Activated CD8-positive, alpha-beta memory T cell treated with anti-CD3 and anti-CD28 coated beads, Interleukin-2, amount 10 ng/mL, durations not matched to agents 7 days and 5 days (primary cell): Measurements from ENCODE around the gene FOXN3. TPM values are rescaled to one million over a fixed set of nuclear protein-coding genes. Genes with fewer than 3 reads are reported as not detected.
A peak's percentile ranks its signal among the peaks of the same experiment; 100 is the strongest.

ENCODE experiments used
- ATAC-seq: fragments of 150-1000 bp; cut with Tn5 transposase; one replicate; pipeline ENCODE4 v1.10.0; 2021; ENCODE audit warnings: moderate library complexity
- CTCF ChIA-PET: fragments of 350-600 bp; sonication (Branson Sonifier 250); formaldehyde crosslinking; loops from one replicate; lab custom pipeline; 2021; ENCODE audit warnings: antibody characterized with exemption; lab: Charles Lee
- DNase-seq: peaks from one replicate; pipeline ENCODE4 v3.0.0-alpha.2; 2020
- H3K27ac Mint-ChIP-seq: one replicate; pipeline ENCODE4 v1.8.0; 2021; ENCODE audit warnings: mild to moderate bottlenecking, mixed read lengths
- H3K27me3 Mint-ChIP-seq: one replicate; pipeline ENCODE4 v1.8.0; 2021; ENCODE audit warnings: mixed read lengths
- H3K36me3 Mint-ChIP-seq: one replicate; pipeline ENCODE4 v1.8.0; 2021; ENCODE audit warnings: mild to moderate bottlenecking, mixed read lengths
- H3K4me1 Mint-ChIP-seq: one replicate; pipeline ENCODE4 v1.8.0; 2021; ENCODE audit warnings: mixed read lengths
- H3K4me3 Mint-ChIP-seq: one replicate; pipeline ENCODE4 v1.8.0; 2021; ENCODE audit warnings: mild to moderate bottlenecking, moderate library complexity, mixed read lengths
- H3K9me3 Mint-ChIP-seq: one replicate; pipeline ENCODE4 v1.8.0; 2022; ENCODE audit warnings: low read depth, mixed read lengths
- total RNA-seq, 2 experiments: library from RNA; stranded (reverse); gene quantifications; one replicate each; pipeline ENCODE4 v1.2.3, GENCODE V29; 2021

FOXN3 gene
- total RNA-seq, 2 experiments from 2014 or later: 85.6 to 103 TPM

DNA sequence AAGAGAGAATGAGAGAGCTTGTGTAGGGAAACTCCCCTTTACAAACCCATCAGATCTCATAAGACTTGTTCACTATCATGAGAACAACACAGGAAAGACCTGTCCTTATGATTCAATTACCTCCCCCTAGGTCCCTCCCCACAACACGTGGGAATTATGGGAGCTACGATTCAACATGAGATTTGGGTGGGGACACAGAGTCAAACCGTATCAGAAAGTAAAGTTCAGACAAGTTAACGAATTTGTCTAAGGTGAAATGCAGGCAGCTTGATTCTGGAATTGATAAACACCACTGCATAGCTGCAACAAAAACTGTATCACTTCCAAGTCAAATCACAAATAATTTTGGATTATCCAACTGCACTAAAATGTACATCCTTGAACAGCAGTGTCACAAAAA lies 47.4 kb downstream of the FOXN3 start:
- Mint-ChIP-seq H3K4me3 (no peak overlapping the region), H3K4me1 (peaks cover 49% of the 10 kb centered on the region), H3K27ac (no peak overlapping the region), H3K9me3 (no peaks in the 10 kb centered on the region), H3K27me3 (no peaks in the 10 kb centered on the region), H3K36me3 (peaks cover 29% of the 10 kb centered on the region)
- no peak for DNase-seq
- CTCF ChIA-PET: no interaction called here
- ATAC-seq: no peak

DNA sequence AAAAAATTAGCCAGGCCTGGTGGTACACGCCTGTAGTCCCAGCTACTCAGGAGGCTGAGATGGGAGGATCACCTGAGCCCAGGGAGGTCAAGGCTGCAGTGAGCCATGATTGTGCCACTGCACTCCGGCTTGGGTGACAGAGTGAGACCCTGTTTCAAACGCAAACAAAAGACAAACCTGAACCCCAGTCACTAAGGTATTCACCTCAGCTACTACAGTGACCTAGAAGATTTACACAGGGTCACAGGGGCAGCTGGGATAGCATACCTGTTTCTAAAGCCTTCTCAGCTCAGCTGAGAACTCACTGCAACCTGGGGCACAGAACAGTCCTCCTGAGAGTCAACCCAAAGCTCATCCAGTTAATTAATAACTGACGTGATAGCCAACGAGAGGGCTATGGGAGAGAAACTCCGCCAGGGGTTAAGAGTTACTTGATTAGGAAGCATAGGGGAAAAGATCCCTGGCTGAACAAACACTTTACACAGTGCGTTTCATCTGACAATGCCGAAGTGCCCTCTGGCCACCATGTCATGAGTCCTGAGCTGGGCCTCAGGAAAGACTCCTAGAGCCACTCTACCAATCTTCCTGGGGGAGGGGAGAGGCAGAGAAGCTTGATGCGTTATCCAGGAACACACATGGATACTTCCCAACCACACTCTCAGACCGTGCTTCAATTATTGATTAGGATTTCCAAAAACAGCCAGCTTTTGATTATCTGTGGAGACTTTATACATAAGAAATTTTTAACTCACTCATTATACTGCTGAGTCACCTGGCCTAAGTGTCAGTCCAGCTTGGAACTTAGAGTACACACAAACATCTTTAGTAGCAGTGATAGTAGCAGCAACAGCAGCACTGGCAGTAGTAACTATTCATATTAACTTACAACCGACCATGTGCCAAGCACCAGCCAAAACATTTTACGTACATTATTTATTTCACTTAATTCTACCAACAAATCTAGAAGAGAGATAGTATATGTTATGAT lies 48.2 kb downstream of the FOXN3 start:
- peaks cover 26% of the 10 kb centered on the region for H3K36me3 Mint-ChIP-seq
- no peak overlapping the region for H3K4me3 Mint-ChIP-seq
- ATAC-seq (no peak), DNase-seq (no peak)
- peaks cover 53% of the 10 kb centered on the region for H3K4me1 Mint-ChIP-seq
- no peak overlapping the region for H3K27ac Mint-ChIP-seq
- no peaks in the 10 kb centered on the region for H3K27me3 Mint-ChIP-seq
- no peaks in the 10 kb centered on the region for H3K9me3 Mint-ChIP-seq
- CTCF ChIA-PET: no interaction called here

DNA sequence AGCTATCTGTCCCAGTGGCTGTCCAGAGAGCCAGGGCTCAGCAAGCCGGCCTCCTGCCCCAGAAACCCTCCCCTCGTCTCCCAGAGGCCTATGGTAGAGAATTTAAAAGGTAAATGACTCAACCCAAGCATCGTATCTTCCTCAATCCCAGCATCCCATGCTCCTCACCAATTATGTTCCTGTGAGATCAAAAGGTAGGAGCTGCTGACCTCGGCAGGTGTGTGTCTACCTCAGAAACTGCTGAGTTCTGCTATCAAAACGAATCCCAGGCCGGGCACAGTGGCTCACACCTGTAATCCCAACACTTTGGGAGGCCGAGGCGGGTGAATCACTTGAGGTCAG lies 49.3 kb downstream of the FOXN3 start:
- Mint-ChIP-seq H3K9me3 (peaks cover 2% of the 10 kb centered on the region), H3K27ac (no peak overlapping the region), H3K27me3 (no peaks in the 10 kb centered on the region), H3K4me3 (no peak overlapping the region), H3K4me1 (peaks cover 55% of the 10 kb centered on the region), H3K36me3 (peaks cover 26% of the 10 kb centered on the region)
- CTCF ChIA-PET: no interaction called here
- no peak for ATAC-seq
- DNase-seq: no peak

- Mint-ChIP-seq H3K4me3 (no peak overlapping the region), H3K4me1 (peaks cover 49% of the 10 kb centered on the region), H3K27me3 (no peaks in the 10 kb centered on the region), H3K27ac (peak overlapping the region; percentile 32), H3K36me3 (peaks cover 25% of the 10 kb centered on the region), H3K9me3 (peaks cover 2% of the 10 kb centered on the region)
- DNase-seq (no peak), ATAC-seq (no peak)
- CTCF ChIA-PET: no interaction called here
These were observed 49.9 kb downstream of the FOXN3 start for GRCh38 chr14:89366864-89367778.

DNA sequence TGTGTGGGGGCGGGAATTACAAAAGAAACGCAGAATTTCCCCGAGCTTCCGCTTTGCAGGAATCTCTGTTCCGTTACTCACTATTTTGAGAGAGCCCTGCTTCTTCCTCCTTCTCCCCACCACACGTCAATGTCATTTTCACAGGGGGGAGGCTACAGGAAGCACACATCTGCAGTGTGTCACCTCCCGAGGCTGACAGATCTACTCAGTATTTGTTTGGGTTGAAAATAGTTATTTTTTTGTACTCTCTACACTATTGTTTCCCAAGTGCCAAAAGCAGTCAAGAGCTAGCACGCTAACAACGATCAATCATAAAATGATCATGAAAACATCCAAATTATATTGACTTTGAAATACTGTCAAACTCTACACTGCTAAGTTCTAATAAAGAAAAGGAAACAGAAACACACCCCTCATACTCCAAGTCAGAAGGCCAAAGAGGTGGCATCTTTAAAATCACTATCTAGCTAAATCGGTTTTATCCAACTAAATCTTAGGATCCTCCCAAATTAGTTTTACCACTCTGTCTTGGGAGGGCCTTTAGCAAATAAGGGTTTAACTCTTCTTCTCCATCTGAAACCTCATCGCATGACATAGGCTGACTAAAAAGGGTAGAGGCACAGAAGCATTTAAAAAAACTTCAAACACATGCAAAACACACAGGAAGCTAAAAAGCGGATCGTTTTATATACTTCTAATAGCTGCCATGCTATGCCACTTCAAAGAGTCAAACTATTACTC lies 51.8 kb downstream of the FOXN3 start:
- DNase-seq (peak; percentile 81), ATAC-seq (peak; percentile 97)
- CTCF ChIA-PET: interaction anchor here (0.6 to 1.4 kb wide), 5 partner anchors 8 to 550 kb away, joined by 3 to 6 read pairs (median 3); no protein-coding TSS in a partner anchor
- peak overlapping the region; percentile 77 for H3K4me3 Mint-ChIP-seq
- peaks cover 2% of the 10 kb centered on the region for H3K9me3 Mint-ChIP-seq
- peaks cover 21% of the 10 kb centered on the region for H3K36me3 Mint-ChIP-seq
- H3K27ac Mint-ChIP-seq: peak overlapping the region; percentile 94
- no peaks in the 10 kb centered on the region for H3K27me3 Mint-ChIP-seq
- H3K4me1 Mint-ChIP-seq: peaks cover 40% of the 10 kb centered on the region

DNA sequence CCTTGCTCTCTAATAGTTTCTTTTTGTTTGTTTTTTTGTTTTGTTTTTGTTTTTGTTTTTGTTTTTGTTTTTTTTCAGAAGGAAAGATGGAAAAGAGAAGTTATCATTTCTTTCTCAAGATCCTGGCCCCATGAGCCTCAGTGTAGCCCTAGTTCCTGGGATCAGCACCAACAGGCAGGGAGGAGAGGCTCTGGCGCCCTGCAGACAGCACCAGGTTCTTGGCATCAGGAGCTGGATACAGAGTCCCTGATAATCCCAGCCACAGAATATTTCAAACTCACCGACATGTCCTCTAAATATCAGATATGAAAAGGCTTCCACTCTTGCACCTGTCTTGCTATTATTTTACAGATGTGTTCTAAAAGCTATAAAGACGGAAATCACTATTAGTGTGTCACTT lies 52.7 kb downstream of the FOXN3 start:
- H3K27ac Mint-ChIP-seq: peak overlapping the region; percentile 94
- peaks cover 17% of the 10 kb centered on the region for H3K36me3 Mint-ChIP-seq
- CTCF ChIA-PET: interaction anchor here (1.3 to 1.4 kb wide), 2 partner anchors 11 to 50 kb away, joined by 3 to 6 read pairs; no protein-coding TSS in a partner anchor
- no peak for DNase-seq
- peaks cover 38% of the 10 kb centered on the region for H3K4me1 Mint-ChIP-seq
- peaks cover 2% of the 10 kb centered on the region for H3K9me3 Mint-ChIP-seq
- no peak for ATAC-seq
- no peaks in the 10 kb centered on the region for H3K27me3 Mint-ChIP-seq
- peak overlapping the region; percentile 77 for H3K4me3 Mint-ChIP-seq

DNA sequence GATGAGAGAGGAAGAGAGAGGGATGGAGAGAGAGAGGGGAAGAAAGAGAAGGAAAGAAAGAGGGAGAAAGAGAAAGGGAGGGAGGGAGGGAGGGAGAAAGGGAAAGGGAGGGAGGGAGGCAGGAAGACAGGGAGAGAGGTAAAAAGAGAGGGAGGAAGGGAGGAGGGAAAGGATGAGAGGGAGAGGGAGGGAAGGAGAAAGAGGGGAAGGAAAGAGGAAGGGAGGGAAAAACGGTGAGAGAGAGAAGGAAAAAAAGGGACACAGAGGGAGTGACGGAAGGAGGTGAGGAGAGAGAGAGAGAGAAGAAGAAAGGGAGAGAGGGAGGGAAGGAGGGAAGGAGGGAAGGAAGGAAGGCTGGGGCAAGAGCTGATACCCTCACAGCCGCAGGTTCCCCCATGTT lies 56.8 kb downstream of the FOXN3 start:
- H3K9me3 Mint-ChIP-seq: peaks cover 2% of the 10 kb centered on the region
- peaks cover 8% of the 10 kb centered on the region for H3K36me3 Mint-ChIP-seq
- CTCF ChIA-PET: interaction anchor here (0.6 kb wide), 1 partner anchor 23 kb away, joined by 3 read pairs; no protein-coding TSS in a partner anchor
- peak overlapping the region; percentile 40 for H3K4me3 Mint-ChIP-seq
- H3K4me1 Mint-ChIP-seq: peaks cover 34% of the 10 kb centered on the region
- no peaks in the 10 kb centered on the region for H3K27me3 Mint-ChIP-seq
- ATAC-seq (no peak), DNase-seq (no peak)
- H3K27ac Mint-ChIP-seq: peak overlapping the region; percentile 81

DNA sequence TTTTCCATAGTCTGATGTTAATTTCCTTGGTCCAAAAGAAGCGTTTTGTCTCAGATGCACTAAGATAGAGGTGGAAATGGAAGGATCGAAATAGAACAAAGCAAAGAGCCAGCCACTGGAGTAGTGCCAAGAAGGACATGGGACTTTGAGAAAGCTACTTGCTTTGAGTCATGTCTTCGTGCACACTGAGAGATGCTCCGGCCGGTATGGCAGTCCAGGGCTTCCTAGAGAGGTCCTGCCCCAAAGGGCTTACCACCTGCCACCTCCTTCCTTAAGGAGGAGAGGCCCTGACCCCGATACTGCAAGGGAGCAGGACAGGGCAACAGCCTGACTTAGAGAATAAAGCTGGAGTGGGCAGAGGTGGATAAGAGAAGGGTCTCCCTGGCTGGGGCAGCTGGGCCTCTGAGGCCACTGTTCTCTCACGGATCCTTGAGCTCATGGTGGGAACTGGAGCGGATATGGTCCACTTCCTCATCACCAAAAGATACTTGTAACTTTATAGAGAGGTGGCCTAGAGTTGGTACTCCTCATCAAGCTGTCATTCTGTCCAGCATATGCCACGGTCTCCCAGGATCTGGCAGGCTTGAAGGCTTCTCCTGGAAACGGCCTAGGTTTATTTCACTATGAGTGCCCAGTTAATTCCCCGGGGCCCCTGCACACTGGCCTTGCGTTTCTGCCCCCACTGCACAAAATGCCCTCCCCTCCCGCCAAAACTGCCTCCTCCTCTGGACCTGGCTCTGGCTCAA lies 57.4 kb downstream of the FOXN3 start:
- peaks cover 8% of the 10 kb centered on the region for H3K36me3 Mint-ChIP-seq
- no peak for DNase-seq
- H3K9me3 Mint-ChIP-seq: peaks cover 2% of the 10 kb centered on the region
- peak overlapping the region; percentile 68 for H3K27ac Mint-ChIP-seq
- CTCF ChIA-PET: interaction anchor here (0.6 kb wide), 1 partner anchor 22 kb away, joined by 3 read pairs; no protein-coding TSS in a partner anchor
- no peak for ATAC-seq
- H3K27me3 Mint-ChIP-seq: no peaks in the 10 kb centered on the region
- peaks cover 28% of the 10 kb centered on the region for H3K4me1 Mint-ChIP-seq
- no peak overlapping the region for H3K4me3 Mint-ChIP-seq

GRCh38 chr14:89357655-89358297 lies 59.3 kb downstream of the FOXN3 start:
- Mint-ChIP-seq H3K4me3 (no peak overlapping the region), H3K27me3 (no peaks in the 10 kb centered on the region), H3K36me3 (peaks cover 3% of the 10 kb centered on the region), H3K4me1 (peaks cover 21% of the 10 kb centered on the region), H3K27ac (no peak overlapping the region), H3K9me3 (no peaks in the 10 kb centered on the region)
- CTCF ChIA-PET: no interaction called here
- DNase-seq: no peak
- ATAC-seq: no peak

DNA sequence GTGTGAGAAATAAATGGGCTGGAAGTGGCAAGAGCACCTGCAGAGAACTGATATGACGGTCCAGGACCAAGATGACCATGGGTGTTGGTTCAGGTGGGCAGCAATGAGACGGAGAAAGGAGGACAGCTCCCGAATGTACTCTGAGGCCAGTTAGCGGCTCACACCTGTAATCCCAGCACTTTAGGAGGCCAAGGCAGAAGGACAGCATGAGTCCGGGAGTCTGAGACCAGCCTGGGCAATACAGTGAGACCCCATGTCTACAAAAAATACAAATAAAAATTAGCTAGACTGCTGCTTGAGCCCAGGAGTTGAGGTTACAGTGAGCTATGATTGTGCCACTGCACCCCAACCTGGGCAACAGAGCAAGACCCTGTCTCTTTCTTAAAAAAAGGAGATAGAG lies 60.1 kb downstream of the FOXN3 start:
- Mint-ChIP-seq H3K4me1 (peaks cover 28% of the 10 kb centered on the region), H3K9me3 (no peaks in the 10 kb centered on the region), H3K27ac (no peak overlapping the region), H3K36me3 (peaks cover 2% of the 10 kb centered on the region), H3K4me3 (no peak overlapping the region), H3K27me3 (no peaks in the 10 kb centered on the region)
- ATAC-seq: no peak
- no peak for DNase-seq
- CTCF ChIA-PET: no interaction called here

- no peak for DNase-seq
- Mint-ChIP-seq H3K4me1 (peaks cover 32% of the 10 kb centered on the region), H3K9me3 (no peaks in the 10 kb centered on the region), H3K27me3 (no peaks in the 10 kb centered on the region), H3K27ac (no peak overlapping the region), H3K36me3 (peaks cover 5% of the 10 kb centered on the region), H3K4me3 (no peak overlapping the region)
- CTCF ChIA-PET: no interaction called here
- no peak for ATAC-seq
These were observed 60.5 kb downstream of the FOXN3 start for GRCh38 chr14:89356496-89356895.

DNA sequence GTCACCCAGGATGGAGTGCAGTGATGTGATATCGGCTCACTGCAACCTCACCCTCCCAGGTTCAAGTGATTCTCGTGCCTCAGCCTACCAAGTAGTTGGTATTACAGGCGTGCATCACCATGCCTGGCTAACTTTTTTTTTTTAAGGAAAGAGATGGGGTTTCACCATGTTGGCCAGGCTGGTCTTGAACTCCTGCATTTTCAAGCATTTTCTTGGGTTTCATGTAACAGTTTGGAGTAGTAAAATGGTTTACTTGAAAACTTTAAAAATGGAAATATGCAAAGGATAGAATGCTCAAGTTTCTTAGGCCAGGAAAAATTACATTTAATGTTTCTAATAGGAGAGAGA lies 63.3 kb downstream of the FOXN3 start:
- no peaks in the 10 kb centered on the region for H3K27me3 Mint-ChIP-seq
- CTCF ChIA-PET: interaction anchor here (1.7 kb wide), 1 partner anchor 11 kb away, joined by 6 read pairs; no protein-coding TSS in a partner anchor
- DNase-seq (no peak), ATAC-seq (no peak)
- peaks cover 48% of the 10 kb centered on the region for H3K4me1 Mint-ChIP-seq
- no peak overlapping the region for H3K27ac Mint-ChIP-seq
- no peaks in the 10 kb centered on the region for H3K9me3 Mint-ChIP-seq
- no peak overlapping the region for H3K4me3 Mint-ChIP-seq
- peaks cover 23% of the 10 kb centered on the region for H3K36me3 Mint-ChIP-seq
